ENCODE data around the gene CADM1. TPM values are rescaled to one million over a fixed set of nuclear protein-coding genes. Genes with fewer than 3 reads are reported as not detected.

The CADM1 gene
- total RNA-seq, 4 donors from 2014 or later, result 10.6 to 15.7 (median 13.8) TPM

- no peaks in the 10 kb centered on the region for H3K36me3 ChIP-seq
- no peaks in the 10 kb centered on the region for H3K27me3 ChIP-seq
- WGBS, result 91% methylated on average over 5 of the region's 5 CpGs
- TF ChIP-seq EP300 (IDR thresholded peaks at IDR 0.05) (no peak), POLR2AphosphoS5 (IDR thresholded peaks at IDR 0.05) (no peak), POLR2A (IDR thresholded peaks at IDR 0.05; ENCODE audit: low read depth) (no peak), CTCF (IDR thresholded peaks at IDR 0.05) (no peak)
- H3K9me3 ChIP-seq, result no peaks in the 10 kb centered on the region
- no peak overlapping the region for H3K4me3 ChIP-seq
- no peak for DNase-seq (ENCODE audit: extremely low spot score)
- H3K4me1 ChIP-seq, result peaks cover 0 to 3% (median 0%) of the 10 kb centered on the region in 4 donors
- intact Hi-C loops (cut with DNase I), result no loop called here
- H3K27ac ChIP-seq (replicated peaks in 1 of 4), result no peak overlapping the region
Observed at GRCh38 chr11:115300660-115301428, 203.4 kb downstream of the CADM1 start.

- Histone ChIP-seq H3K27me3 (no peaks in the 10 kb centered on the region), H3K27ac (replicated peaks in 1 of 4) (no peak overlapping the region), H3K36me3 (no peaks in the 10 kb centered on the region), H3K4me3 (no peak overlapping the region), H3K4me1 (no peaks in the 10 kb centered on the region), H3K9me3 (no peaks in the 10 kb centered on the region)
- WGBS, result 79% methylated on average over 8 of the region's 8 CpGs
- no peak for TF ChIP-seq POLR2A (IDR thresholded peaks at IDR 0.05; ENCODE audit: low read depth)
- no peak for TF ChIP-seq POLR2AphosphoS5 (IDR thresholded peaks at IDR 0.05)
- no peak for TF ChIP-seq CTCF (IDR thresholded peaks at IDR 0.05)
- no peak for TF ChIP-seq EP300 (IDR thresholded peaks at IDR 0.05)
- intact Hi-C loops (cut with DNase I), result no loop called here
- DNase-seq (ENCODE audit: extremely low spot score), result no peak
Observed at GRCh38 chr11:115298300-115299012, 205.8 kb downstream of the CADM1 start.

GRCh38 chr11:115297330-115297729, 206.9 kb downstream of the CADM1 start:
- no peak for TF ChIP-seq CTCF (IDR thresholded peaks at IDR 0.05)
- H3K4me1 ChIP-seq, result no peaks in the 10 kb centered on the region
- no peak for DNase-seq (ENCODE audit: extremely low spot score)
- H3K27me3 ChIP-seq, result no peaks in the 10 kb centered on the region
- no peaks in the 10 kb centered on the region for H3K36me3 ChIP-seq
- H3K4me3 ChIP-seq, result no peak overlapping the region
- no peaks in the 10 kb centered on the region for H3K9me3 ChIP-seq
- no peak overlapping the region for H3K27ac ChIP-seq (replicated peaks in 1 of 4)
- WGBS, result 95% methylated on average over 4 of the region's 4 CpGs
- intact Hi-C loops (cut with DNase I), result no loop called here

- TF ChIP-seq POLR2AphosphoS5 (IDR thresholded peaks at IDR 0.05) (no peak), POLR2A (IDR thresholded peaks at IDR 0.05; ENCODE audit: low read depth) (no peak), EP300 (IDR thresholded peaks at IDR 0.05) (no peak), CTCF (IDR thresholded peaks at IDR 0.05) (no peak)
- Histone ChIP-seq H3K4me3 (no peak overlapping the region), H3K36me3 (no peaks in the 10 kb centered on the region), H3K4me1 (peaks cover 0 to 6% (median 0%) of the 10 kb centered on the region in 4 donors), H3K27me3 (no peaks in the 10 kb centered on the region), H3K27ac (replicated peaks in 1 of 4) (no peak overlapping the region), H3K9me3 (no peaks in the 10 kb centered on the region)
- 74% methylated on average over 3 of the region's 3 CpGs for WGBS
- no peak for DNase-seq (ENCODE audit: extremely low spot score)
- intact Hi-C loops (cut with DNase I), result no loop called here
Observed at GRCh38 chr11:115291325-115291724, 212.9 kb downstream of the CADM1 start.

Data from esophagus muscularis mucosa (tissue), 4 donors.